Fibroblast of villous mesenchyme (primary cell): ENCODE data around the gene USP10. TPM values are rescaled to one million over a fixed set of nuclear protein-coding genes. Genes with fewer than 3 reads are reported as not detected.

ENCODE experiments used
- DNase-seq: peaks from one replicate; pipeline ENCODE4 v3.0.0-alpha.2; 2010; ENCODE audit warnings: low read depth
- H3K4me3 ChIP-seq: 2 replicates; pipeline ENCODE4 v1.5.1; 2011; ENCODE audit warnings: low read depth, mild to moderate bottlenecking, low read length
- total RNA-seq: library from RNA; depleted of rRNA; stranded (reverse); fragments of >200 nt; gene quantifications from 2 replicates; pipeline ENCODE4 v1.2.3, GENCODE V29; 2012
- TF ChIP-seq, protein P1 (sequence below): IDR thresholded peaks from 2 replicates; pipeline ENCODE4 v1.5.1; 2012; ENCODE audit warnings: low read depth, mild to moderate bottlenecking, low read length; ENCODE audit not compliant: insufficient read depth

USP10 gene
- total RNA-seq, 1 donor = 65.2 TPM

DNA sequence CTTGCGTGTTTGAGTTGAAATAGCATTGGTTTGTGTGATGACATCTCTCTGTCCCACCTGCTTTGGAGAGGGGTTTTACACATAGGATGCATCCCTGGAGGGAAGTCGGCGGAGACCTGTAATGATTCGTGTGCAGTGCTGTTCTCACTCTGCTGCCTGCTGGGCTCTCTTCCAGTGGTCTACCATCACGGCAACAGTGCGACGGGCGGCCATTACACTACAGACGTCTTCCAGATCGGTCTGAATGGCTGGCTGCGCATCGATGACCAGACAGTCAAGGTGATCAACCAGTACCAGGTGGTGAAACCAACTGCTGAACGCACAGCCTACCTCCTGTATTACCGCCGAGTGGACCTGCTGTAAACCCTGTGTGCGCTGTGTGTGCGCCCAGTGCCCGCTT is 78.9 kb downstream of the USP10 start:
- DNase-seq = no peak
- TF ChIP-seq, protein P1, sequence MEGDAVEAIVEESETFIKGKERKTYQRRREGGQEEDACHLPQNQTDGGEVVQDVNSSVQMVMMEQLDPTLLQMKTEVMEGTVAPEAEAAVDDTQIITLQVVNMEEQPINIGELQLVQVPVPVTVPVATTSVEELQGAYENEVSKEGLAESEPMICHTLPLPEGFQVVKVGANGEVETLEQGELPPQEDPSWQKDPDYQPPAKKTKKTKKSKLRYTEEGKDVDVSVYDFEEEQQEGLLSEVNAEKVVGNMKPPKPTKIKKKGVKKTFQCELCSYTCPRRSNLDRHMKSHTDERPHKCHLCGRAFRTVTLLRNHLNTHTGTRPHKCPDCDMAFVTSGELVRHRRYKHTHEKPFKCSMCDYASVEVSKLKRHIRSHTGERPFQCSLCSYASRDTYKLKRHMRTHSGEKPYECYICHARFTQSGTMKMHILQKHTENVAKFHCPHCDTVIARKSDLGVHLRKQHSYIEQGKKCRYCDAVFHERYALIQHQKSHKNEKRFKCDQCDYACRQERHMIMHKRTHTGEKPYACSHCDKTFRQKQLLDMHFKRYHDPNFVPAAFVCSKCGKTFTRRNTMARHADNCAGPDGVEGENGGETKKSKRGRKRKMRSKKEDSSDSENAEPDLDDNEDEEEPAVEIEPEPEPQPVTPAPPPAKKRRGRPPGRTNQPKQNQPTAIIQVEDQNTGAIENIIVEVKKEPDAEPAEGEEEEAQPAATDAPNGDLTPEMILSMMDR = no peak
- H3K4me3 ChIP-seq = no peak overlapping the region

DNA sequence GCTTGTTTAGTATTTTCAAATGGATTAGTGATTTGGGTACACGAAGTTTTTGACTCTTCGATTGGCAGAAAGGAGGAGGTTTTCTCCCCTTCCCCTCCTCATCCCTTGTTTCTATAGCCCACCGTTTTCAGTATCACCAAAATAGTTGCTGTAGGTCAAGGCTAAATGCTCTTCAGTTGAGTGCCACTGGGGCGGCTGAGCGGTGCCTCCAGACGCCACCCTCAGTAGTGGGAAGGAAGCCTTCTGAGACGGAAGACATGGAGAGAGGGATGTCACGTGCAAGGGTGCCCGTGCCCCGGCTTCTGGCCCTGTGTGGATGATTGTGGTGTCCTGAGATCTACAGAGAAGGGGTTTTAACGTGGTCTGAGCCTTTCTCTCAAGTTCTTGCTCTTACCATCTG is 80.3 kb downstream of the USP10 start:
- no peak for DNase-seq
- TF ChIP-seq, protein P1 = no peak
- no peak overlapping the region for H3K4me3 ChIP-seq

GRCh38 chr16:84780544-84781376 is 81.0 kb downstream of the USP10 start:
- no peak for DNase-seq
- TF ChIP-seq, protein P1 = no peak
- H3K4me3 ChIP-seq = no peak overlapping the region

DNA sequence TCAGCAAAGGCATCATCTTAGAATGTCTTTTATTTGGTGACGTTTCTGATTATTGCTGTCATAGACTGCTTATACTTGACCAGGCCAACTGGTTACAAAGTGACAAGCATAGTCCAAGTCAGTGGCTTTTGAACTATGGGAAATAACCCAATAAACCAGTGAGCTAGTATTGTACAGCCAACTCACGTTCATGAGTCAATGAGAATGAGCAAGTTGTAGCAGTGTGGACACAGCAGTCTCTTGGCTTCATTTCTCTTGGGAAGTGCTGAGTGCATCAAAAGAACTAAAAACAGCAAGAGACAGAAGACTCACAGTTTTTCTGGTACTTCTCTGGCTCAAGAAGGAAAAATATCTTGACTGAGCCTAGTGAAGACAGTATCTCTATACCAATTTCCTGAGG is 83.0 kb downstream of the USP10 start:
- DNase-seq = no peak
- H3K4me3 ChIP-seq = no peak overlapping the region
- TF ChIP-seq, protein P1 = no peak

DNA sequence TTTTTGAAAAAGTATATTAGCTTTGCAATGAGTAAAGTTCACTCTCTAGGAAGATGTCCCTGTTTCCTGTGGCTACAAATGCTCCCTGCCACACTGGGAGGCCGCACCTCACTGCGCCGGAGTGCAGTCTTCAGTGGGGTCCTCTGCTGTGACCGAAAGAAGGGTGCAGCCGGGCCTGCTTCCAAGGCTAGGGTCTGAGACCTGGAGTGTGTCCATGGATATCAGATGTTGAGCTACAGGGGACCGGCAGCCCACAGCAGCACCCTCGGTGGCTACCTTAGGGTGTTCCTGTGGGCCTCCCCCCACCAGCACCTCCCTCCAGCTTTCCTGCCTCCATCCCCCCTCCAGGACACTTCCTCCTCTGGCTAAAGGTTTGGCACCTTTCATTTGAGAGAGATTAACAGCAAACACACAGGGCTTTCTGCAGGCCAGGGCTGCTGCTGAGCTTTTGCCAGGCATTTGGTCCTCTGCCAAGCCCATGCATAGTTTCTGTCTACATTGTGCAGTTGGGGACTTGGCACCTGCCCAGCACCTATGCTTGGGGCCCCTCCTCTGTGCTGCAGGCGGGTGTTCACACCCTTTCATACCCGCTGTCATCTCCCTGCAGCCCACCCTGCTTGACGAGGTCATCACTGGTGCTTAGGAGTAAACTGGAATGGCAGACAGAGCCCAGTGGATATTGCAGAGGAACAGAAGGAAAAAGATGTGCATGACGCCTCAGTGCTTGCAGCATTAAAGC is 86.2 kb downstream of the USP10 start:
- H3K4me3 ChIP-seq = no peak overlapping the region
- TF ChIP-seq, protein P1 = no peak
- peak; percentile 82 for DNase-seq

DNA sequence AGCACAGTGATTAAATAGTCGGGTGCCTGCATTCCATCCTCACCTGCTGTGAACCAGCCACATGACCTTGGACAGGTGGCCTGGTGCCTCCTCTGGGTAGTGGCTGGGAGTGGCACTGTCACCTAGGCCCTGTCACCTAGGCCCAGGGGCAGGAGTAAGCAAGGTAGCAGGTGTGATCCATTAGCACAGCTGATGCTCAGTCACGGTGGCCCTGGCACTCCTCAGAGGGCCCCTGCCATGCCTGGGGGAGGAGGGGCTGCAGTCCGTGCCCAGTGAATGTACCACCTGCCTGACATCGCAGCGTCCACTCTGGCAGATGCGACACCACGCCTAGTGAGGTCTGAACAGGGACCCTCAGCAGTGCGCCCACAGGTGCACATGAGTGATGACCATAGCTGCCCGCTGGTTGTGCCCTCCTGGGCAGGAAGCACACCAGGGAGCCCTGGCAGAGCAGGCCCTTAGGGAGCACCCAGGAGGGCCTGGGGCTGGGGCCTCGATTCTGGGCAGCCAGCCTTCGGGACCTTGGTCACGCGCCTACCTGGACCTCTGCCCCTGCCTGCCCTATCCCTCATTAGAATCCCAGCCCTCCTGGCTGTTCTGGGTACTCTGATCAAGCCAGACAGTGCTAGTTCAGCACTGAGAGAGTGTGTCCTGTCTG is 86.9 kb downstream of the USP10 start:
- TF ChIP-seq, protein P1 = no peak
- DNase-seq = no peak

More for the DNA sequence above, 86.9 kb downstream of the USP10 start:
- no peak overlapping the region for H3K4me3 ChIP-seq
